ENCODE measurements around the gene ANKRD63. TPM values are rescaled to one million over a fixed set of nuclear protein-coding genes. Genes with fewer than 3 reads are reported as not detected.

Gene ANKRD63
- total RNA-seq, 1 experiment from 2014 or later: not detected

DNA sequence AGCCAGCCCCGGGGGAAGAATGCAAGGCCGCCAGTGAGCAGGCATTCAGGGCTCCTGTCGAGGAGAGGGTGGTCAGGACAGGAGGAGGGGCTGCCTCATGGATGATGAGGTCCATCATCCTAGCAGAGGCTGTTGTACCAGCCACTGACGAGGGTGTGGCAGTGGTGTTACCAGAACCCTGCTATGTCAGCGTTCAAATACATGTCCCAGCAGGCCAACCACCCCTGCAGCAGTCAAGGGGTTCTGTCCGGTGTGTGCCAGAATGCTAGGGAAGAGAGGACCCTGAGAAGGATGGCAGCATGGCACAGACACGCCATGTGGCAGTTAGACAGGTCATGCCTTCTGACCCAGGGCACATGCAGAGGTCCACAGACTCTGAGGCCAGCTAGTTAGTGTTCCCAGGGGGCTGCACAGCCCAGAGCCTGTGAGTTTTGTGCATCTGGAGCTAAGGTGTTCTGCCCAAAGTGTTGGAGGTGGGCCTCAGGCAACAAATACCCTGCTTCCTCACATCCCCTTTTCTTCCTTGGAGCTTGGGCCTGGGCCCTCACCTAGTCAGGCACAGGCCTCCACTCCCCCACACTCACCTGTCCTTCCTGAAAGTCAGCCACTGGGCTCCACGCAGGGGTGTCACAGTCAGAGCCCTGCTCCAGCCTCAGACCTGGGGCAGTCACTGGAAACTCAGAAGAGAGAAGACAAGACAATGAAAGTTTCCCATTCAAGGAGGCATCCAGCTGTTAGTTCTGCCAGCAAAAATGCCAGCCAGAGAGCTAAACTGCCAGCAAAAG is 36.2 kb downstream of the ANKRD63 start:
- DNase-seq (ENCODE audit: extremely low read depth, low read depth): no peak

DNA sequence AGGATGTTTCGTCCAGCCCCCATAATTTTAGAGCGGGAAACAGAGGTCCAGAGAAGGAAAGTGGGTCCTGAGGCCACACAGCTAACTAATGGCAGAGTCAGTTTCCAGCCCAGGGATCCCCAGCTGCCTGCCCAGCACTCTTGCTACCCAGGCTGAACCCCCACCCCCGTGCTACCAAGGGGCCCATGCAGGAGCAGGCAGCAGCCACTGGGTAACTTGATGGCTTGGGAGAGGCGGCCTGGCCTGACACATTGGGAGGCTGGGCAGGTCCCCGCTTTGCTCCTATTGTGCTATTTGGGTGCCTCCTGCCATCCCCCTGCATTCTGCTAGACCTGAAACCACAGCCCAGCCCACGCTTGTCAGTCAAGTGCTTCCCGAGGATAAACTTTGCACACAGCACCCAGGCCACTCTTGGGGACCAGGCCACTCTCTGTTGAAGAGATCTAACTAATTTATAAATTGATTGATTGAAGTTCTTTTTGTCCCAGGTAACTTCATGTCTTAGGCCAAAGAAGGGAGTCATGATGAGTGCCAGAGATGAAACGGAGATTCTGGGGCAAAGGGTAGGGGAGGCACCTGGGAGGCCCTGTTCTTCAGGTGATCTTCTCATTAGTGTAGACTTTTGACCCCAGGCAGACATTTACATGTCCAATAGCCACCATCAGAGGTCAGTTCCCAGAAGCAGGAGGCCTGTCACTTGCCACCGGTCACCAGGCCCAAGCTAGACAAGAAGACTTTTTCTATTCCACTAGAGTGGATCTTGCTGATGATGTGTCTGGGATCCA is 37.0 kb downstream of the ANKRD63 start:
- no peak for DNase-seq (ENCODE audit: extremely low read depth, low read depth)

DNA sequence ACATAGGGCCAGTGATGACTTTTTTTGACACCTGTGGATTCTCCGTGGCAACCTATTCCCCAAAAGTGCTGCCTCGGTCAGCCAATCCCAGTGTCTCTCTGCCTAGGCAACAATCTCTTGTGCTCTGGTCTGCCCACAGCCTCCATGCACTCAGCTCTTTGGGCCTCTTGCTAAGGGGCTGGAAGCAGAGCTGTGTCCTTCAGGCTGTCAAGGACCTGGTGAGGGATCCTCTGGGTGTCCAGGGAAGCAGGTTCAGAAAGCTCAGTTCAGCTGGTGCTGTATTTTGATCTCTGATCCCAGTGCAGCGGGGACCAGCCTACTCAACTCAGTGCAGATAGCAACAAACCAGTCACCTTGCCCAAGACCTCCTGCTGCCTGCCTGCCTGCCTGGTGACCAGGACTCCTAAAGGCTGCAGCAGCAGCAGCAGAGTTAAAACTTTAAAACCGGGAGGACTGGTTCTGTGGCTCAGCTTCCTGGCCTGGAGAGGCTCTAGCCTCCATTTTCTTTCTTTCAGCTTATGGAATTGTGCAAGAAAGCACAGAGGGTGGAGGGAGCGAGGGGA is 37.8 kb downstream of the ANKRD63 start:
- DNase-seq (ENCODE audit: extremely low read depth, low read depth): no peak

DNA sequence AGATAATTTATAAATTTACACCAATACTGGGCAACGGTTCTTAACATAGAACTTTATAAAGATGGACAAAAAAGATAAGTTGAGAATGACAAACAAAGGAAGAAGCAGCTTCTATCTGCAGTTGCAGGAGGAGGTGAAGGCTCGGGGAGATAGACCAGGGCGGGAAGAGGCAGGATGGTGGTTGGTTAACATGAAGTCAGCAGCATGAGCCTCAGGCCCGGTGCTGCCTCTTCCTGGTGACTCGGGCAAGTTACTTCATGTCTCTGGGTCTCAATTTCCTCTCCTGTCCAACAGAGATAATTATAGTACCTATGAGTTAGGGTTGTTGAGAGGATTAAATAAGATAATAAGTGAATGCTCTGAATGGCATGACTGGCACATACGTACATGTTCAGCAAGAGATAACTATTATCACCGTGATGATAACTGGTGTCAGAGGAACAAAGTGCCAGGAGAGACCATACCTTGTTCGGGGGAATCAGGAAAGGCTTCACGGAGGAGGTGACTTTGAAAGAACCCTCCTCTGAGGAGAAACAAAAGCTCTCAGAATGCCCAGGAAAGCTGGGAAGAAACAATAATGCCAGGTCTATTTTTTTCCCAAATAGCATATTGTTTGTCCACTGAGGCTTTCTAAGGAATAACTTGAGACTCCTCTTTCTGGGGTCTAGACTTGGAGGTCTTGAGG is 39.6 kb downstream of the ANKRD63 start:
- no peak for DNase-seq (ENCODE audit: extremely low read depth, low read depth)

DNA sequence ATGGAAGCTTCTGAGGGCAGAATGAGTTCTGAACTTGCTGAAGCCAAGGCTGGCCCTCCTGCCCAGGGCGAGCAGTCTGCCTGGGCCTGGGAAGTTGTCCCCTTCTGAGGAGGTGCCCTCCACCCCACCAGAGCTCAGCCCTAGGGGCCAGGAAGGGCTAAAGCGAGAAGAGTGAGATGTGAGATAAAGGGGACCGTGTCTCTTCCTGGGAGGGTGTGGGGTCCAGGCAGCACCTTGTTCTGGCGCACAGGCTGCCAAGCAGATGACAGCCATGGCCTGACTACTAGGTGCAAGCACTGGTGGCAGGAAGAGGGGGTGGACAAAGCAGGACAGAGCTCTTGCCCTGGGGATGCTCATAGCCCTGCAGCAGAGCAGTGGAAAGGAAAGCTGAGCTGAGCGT is 40.3 kb downstream of the ANKRD63 start:
- DNase-seq (ENCODE audit: extremely low read depth, low read depth): no peak

DNA sequence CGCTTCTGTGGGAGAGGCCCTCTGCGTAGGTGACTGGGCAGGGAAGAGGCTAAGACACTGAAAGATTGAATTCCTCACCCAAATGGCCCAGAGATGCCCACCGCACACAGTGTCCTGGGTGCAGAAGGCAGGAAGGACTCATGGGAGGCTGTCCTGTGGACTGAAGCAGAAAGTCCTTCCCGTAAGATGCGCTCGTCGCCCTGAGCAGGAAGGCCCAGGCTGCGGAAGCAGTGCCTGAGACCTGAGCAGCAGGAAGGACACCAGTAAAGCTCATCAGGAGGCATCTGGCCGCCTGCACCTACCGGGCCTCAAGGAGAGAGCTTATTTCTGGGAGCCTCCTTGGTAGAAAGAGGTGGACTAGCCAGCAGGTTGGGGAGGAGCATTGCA is 40.7 kb downstream of the ANKRD63 start:
- DNase-seq (ENCODE audit: extremely low read depth, low read depth): no peak

DNA sequence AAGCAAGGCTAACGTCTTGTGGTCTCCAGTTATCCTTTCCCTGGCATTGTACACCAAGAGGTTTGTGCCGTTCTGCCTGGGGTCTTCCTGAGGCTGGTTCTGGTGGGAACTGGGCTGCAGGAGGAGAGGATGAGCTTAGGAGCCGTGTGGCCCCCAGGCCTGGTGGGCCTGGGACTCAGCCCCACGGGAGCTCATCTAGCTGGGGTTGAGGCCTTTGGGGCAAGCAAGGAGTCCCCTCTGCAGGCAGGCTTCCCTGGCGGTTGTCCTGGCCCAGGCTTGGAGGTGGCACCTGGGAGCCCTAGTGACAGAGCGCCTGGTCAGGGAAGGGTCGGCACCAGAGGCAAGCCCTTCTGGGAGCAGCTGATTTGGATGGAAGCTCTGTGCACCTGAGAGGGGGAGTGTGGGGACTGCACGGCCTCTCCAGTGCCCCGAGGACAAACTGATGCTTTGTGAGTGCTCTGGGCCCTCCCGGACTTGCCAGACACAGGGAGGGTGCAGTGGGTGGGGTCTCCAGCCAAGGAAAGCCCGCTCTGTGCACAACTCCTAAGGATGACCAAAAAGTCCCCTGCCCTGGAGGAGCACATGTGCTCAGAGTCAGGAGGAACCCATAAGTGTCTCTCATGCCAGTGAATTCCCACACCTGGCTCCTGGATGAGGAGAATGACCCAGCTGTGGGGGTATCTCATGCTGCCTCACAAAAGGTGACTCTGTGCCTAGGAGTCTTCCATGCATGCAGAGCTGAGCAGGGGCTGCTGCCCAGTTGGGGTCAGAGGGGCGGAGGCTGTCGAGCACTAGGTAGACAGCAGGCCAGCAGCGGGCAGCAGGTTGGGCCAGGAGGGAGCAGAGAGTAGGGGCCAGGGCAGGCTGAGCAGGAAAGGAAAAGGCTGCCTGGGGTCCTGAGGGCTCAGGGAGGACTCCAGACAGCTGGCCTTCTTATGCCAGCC is 41.3 kb downstream of the ANKRD63 start:
- DNase-seq (ENCODE audit: extremely low read depth, low read depth): no peak

DNA sequence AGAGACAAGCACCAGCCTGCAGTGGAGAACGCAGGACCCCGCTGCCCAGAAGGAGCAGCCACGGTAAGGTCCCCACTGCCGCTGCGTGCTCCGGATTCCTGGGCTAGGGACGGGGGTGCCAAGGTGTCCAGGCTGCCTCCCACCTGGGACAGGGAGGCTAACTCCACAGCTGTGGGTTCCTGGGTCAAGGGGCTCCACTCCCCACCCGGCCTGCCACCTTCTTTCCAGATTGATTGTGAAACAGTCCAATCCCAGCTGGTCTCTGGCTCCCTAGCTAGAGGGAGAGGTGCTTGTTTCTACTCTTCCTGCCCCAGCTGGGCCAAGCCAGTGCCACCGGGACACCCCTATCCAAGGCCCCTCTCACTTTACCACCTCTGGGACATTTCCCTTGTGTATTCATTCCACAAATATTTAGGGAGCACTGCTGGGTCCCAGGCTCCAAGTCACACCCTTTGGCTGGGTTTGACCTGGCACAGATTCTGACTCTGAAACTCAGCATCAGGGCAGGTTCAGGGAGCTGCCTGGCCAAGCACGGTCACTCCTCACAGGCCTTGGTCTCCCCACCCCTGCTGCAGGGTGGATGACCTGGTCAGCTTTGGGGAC is 42.1 kb downstream of the ANKRD63 start:
- no peak for DNase-seq (ENCODE audit: extremely low read depth, low read depth)

DNA sequence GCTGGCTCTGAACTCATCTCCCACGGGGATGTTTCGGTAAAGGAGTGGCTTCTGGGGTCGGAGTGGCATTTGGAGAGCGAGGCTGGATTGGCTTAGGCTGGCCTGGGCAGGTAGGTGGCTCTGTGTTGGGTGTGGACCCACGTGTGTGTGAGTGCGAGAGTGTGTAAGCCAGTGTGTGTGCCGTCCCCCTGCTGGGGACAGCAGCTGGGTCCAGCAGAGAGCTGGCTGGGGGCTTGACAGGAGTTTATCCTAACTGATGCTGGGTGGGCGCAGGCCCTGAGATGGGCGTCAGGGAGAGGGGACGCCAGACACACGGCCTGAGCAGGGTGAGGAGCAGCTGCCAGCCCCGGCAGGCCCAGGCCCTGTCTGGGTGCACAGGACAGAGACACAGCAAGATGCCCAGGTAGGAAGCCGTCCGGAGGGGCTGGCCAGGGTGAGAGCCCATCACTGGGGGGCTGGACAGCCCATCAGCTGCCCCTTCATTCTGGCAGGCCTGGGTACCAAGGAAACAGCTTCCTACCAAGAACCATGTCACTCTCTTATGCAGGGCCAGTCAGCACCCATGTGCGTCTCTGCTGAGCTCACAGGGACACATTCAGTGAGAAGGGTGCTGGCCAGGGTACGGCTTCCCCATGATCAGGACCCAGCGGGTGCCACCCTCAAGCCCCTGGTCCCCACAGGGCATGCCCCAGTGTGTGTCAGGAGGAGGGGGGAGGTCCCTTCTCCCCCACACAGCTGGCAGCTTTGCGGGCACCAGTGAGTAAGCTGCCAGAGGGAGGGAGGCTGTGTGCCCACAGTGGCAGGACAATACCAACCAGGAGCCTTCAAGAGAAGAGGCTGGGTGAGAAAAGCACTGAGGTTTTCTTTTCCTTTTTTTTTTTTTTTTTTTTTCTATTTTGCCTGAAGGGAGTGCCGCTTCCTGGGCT is 42.9 kb downstream of the ANKRD63 start:
- no peak for DNase-seq (ENCODE audit: extremely low read depth, low read depth)

DNA sequence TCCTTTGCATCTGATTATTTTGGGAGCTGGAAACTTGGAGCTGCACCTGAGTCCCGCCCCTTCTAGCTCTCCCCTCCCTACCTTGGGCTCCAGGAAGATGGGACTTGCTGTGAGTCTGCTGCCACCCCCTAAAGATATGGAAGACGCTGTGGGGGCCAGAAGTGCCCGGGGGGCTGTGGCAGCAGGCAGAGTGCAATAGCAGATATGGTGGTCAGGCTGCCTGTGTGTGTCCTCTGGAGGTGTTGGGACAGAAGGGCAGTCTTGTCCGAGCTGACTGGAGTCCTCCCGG is 43.5 kb downstream of the ANKRD63 start:
- no peak for DNase-seq (ENCODE audit: extremely low read depth, low read depth)

DNA sequence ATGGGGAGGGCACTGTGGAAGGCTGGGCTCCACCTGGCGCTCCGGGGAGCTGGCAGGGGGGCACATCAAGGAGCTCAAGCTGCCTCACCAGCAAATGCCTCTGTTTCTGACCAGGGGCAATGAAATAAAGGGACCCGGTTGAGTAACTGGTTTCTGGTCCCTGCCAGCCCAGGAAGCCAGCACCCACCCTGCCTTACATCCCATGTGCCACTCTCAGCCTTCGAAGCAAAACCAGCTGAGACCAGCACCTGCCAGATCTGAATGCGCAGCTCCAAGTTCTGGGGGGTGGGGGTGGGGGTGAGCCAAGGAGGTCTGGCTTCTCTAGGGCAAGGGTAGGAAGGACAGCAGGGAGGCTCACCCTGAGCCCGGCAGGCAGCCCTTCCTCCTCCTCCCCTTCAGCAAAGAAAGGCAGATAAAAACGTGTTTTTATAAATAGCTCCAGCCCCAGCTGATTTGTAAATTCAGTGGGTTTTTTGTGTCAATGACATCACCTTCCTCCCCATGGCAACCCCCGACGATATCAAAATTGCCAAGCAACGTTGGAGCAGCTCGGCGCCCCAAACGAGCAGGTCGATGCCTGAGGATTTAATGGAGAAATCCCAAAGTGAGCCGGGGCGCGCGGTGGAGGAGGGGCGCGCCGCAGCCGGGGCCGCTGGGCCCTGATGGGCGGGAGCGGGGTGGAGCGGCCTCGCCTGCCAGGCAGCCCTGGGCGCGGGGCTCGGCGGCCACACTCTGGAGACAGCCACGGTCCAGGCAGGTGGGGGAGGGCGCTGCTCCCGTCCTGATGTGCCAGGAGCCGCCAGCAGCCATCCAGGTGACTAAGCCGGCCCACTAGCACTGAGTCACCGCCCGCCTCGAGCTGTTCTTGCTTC is 44.1 kb downstream of the ANKRD63 start, which contains the start of gene PAK6:
TSS of gene PAK6 (plus strand) at position 532 of the 872 bp plus-strand sequence. CDS start 25,723 bp downstream, outside the sequence.
- DNase-seq (ENCODE audit: extremely low read depth, low read depth): peak; percentile 15

DNA sequence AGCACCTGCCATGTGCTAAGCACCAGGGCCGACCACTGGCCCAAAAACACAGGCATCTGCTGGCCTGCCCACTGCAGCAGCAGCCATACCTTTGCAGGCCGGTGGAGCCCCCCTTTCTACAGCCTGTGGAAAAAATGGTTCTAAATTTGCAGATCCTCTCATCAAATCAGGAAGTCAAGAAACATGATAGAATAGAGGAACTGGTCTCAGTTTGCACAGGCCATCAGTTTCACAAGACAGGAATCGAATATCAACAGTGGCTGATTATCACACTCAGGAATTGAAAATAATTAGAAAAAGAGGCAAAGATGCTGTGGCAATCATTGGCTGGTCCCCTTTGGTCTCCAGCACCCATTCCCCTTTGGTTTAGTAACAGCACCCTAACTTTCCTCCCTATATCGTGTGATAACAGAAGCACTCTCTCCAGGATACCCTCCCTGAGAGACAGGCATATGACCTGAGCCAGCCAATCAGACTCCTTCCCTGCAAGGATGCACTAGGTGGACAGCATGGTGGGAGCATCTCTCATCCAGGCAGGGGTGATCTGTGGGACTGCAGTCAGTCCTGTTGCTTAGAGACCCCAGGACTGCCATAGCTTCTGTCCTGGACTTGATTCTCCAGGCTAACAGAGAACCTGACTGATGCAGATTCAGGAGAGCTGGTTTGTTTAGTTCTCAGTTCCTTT is 47.5 kb downstream of the ANKRD63 start:
- no peak for DNase-seq (ENCODE audit: extremely low read depth, low read depth)

DNA sequence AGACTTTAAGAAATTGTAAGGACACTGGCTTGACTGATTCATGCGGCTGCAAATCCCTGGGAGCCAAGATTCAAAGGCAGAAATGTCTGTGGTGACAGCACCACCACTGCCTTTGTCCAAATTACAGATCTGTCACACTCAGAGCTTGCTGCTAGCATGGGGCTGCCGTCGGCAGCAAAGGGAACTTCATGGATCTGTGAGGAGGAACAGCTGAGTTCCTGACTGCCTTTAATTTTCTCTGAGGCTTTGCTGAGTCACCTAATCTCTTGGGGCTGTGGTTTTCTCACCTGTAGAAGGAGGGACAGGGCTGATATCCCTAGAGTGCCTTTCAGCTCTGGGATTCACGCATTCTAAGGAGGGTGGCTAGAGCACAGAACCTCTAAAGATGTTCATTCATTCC is 48.1 kb downstream of the ANKRD63 start:
- DNase-seq (ENCODE audit: extremely low read depth, low read depth): no peak

DNA sequence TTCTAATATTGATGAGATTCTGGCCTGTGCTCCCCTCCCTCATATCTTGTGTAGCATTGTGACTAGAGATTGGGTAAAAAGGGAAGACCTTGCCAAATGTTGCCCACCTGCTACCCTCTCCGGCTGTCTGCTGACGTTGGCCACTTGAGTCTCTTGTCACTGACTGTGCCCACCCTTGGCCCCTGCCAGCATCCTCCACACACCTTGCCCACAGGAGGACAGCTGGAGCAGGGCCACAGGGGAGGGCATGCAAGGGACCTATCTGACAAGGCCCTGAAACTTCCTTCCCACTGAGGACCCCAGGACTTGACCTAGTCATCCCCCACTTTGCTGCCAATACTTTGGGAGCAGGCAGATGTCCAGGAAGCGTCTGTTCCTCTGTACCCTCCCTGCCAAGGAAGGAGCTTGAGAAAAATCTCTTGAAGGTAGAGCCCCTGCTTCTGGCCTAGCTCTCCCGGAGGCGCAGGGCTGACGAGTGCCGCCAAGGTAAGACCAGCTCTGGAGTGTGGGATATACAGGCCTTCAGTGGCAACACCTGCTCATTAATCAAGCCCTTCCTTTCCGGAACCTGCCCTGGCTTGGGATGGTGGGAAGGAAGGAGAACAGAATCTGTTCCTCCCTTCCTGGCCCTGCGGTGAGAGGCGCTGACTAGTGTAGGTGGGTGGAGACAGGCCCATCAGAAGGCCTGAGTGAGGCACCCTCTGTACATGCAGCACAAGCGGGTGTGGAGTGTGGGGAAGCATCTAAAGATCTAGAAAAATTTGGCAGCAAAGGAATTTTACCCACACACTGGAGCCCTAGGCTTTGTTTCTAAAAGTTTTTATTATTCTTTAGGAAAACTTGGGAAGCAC is 48.9 kb downstream of the ANKRD63 start:
- DNase-seq (ENCODE audit: extremely low read depth, low read depth): no peak

DNA sequence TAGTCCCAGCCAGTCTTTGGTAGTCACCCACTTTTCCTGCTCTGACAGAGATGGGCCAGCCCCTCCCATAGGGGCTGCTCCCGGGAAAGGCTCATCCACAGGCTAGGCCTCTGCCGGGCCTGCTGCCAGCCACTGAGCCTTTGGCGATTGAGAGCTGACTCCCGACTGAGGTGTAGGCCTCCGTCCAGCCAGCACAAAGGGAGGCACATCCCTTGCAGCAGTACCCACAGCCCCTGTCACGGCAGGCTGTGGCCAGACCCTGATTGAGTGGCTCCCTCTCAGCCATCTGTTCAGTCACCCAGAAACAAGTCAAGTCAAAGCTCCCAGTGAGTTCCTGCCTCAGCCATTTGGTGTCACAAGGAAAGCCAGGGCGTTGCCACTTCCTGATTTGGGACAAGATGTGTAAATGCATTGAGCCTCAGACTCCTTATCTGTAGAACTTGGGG is 50.2 kb downstream of the ANKRD63 start:
- no peak for DNase-seq (ENCODE audit: extremely low read depth, low read depth)
